ENCODE data around the gene ZCCHC8.
"Not testable (repeated sequence)": the region's sequence is repeated elsewhere in the genome, so short reads cannot be mapped to it uniquely, and the experiment has no call there.

Gene ZCCHC8

DNA sequence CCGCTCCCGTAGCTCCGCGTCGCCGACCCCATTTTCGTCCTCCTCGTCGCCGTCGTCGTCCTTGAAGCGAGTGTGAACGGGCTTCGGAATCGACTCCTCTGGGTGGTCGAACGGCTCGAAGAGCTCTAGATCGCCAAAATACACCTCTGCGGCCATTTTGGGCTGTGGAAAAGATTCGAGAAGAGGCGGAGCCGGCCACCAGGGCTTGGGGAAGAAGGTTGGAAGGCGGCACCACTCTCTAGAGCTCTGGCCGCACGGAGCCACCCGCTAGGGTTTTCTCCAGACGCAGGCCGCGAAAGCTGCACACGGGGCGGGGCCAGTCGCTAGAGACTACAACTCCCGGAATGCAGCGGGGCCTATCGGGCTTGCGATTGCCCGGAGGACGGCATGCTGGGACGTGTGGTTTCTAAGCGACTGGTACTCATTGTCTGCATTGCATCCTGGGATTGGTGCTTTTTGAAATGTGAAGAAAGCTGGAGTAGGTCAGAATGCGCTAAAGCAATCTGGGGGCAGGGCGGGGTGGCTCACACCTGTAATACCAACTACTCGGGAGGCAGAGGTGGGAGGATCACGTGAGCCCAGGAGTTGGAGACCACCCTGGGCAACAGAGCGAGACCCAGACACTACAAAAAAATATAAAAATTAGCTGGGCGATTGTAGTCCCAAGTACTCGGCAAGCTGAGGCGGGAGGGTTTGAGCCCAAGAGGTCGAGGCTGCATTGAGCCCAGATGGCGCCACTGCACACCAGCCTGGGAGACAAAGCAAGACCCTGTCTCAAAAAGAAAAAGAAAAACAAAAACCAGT lies at the start of gene ZCCHC8:
Gene ZCCHC8 (minus strand): TSS at position 248 of the 804 bp plus-strand sequence. CDS start 92 bp downstream, at position 156.
- peak; percentile 98 for DNase-seq

DNA sequence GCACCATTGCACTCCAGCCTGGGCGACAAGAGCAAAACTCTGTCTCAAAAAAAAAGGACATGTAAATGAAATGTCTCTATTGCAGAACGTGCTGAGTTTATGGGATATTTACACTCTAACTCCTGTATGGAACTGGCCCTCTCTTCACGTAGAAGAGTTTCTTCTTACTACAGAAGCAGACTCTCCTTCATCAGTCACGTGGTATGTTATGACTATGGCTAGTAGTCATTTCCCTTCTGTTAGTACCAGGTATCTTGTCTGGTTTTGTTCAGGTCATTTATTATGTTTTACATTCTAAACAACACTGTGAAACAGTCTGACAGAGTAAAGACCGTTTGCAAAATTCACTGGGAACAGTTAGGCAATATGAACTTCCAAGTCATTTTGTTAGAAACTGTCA lies 46.6 kb upstream of the ZCCHC8 start:
- no peak for DNase-seq

- no peak for DNase-seq
These were observed 45.1 kb upstream of the ZCCHC8 start for GRCh38 chr12:122545855-122546254.

- DNase-seq: no peak
These were observed 43.8 kb upstream of the ZCCHC8 start for GRCh38 chr12:122544537-122544936.

DNA sequence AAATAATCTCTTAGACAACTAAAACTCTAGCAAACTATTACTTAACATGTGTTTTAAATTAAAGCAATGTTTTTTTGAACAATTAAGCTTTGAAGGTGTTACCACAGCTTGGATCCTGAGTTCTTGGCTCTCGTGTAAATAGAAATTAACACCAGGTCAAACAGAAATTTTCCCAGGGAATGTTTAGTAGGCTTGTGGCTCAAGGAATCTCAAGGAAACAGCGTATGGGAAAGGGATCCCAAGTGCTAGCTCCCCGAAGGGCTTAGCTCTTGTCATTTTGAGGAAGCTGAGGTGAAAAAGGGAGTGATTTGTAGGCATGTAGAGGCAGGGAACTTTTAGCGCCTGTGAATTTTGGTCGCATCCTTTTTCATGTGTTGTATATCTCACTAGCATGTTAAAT lies 37.8 kb upstream of the ZCCHC8 start:
- DNase-seq: no peak

DNA sequence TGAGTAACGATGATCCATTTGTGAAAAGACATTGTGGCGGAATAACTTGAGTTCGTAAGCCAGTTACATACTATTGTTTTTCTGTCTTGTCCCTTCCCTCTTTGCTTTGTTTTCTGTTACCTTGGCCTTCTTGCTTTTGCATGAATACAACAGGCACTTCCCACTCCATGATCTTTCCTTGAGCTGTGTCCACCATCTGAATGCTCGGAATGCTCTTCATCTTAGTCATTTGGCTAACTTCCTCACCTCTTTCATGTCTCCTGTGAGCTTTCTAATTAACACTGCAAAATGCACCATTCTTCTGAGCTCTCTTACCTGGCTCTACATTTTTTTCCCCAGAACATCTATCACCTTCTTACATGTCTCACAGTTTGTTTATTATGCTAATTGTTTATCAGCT lies 36.3 kb upstream of the ZCCHC8 start:
- no peak for DNase-seq

DNA sequence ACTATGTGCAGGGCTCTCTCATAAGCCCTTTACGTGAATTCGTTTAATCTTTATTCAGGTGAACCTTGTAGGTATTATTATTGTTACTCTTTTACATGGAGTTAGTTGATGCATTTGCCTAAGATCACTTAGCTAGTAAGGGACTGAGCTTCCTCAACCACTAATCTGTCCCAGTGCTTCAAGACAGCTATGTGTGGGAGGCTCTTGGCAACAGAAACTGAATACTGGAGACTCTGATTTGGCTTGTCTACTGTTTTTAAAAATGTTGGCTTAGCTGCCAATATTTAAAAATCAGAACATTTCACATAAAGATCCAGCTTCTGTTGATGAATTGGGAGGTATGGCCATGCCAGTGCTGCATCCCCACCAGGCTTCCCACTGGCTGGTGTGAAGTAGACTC lies 33.1 kb upstream of the ZCCHC8 start:
- DNase-seq: no peak

GRCh38 chr12:122528992-122529391 lies 28.3 kb upstream of the ZCCHC8 start:
- no peak for DNase-seq

GRCh38 chr12:122528582-122528981 lies 27.9 kb upstream of the ZCCHC8 start:
- DNase-seq: no peak

DNA sequence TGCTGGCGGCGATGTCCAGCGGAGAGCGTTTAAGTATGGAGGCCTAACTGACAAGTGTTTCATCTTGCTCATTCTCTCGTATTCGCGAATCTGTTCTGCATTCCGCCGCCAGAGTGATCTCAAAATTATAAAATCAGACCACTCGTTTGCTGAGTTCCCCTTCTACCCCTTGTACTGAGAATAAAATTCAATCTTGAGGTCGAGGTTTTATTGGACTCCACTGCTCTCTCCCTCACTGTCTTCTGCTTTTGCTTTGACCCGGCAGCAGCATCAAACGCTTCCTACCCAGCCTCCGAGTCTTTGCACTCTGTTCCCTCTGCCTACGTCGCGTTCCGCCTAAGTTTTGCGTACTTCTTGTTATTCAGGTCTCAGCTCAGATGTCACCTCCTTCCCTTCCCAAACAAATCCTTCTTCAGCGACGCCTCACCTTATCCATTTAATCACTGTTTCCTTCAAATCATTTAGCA lies 26.8 kb upstream of the ZCCHC8 start:
- peak; percentile 41 for DNase-seq

GRCh38 chr12:122526683-122527477 lies 26.1 kb upstream of the ZCCHC8 start, which contains the start of the genes KNTC1 and RSRC2:
KNTC1 (plus strand) TSS chr12:122527249; CDS start chr12:122530064, 2,815 bp downstream.
RSRC2 (minus strand) TSS chr12:122526936; CDS start chr12:122526853, 83 bp downstream.
- DNase-seq: peak; percentile 100

- DNase-seq: no peak
These were observed 23.4 kb upstream of the ZCCHC8 start for GRCh38 chr12:122523846-122524718.

- DNase-seq: no peak
These were observed 22.5 kb upstream of the ZCCHC8 start for GRCh38 chr12:122523280-122523679.

GRCh38 chr12:122520676-122521075 lies 19.9 kb upstream of the ZCCHC8 start:
- DNase-seq: no peak

- DNase-seq: no peak
These were observed 18.7 kb upstream of the ZCCHC8 start for GRCh38 chr12:122519418-122519817.

- no peak for DNase-seq
These were observed 18.2 kb upstream of the ZCCHC8 start for GRCh38 chr12:122518908-122519307.

- peak; percentile 72 for DNase-seq
These were observed 17.1 kb upstream of the ZCCHC8 start for GRCh38 chr12:122517877-122518276.

- DNase-seq: no peak
These were observed 16.0 kb upstream of the ZCCHC8 start for GRCh38 chr12:122516544-122517361.

- no peak for DNase-seq
These were observed 14.5 kb upstream of the ZCCHC8 start for GRCh38 chr12:122515275-122515674.

DNA sequence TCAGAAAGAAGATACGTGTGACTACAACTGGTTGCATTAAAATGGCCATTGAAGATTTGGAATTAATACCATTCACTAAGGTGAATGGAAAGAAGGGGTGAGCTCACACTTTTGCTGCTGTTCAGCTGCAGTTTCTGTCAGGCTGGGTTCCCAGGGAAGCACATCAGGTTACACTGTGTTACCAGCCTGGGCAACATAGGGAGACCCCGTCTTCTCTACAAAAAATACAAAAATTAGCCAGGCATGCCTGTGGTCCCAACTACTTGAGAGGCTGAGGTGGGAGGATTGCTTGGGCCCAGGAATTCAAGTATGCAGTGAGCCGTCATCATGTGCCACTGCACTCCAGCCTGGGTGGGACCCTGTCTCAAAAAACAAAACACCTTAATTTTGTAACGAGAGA lies 12.9 kb upstream of the ZCCHC8 start:
- no peak for DNase-seq

DNA sequence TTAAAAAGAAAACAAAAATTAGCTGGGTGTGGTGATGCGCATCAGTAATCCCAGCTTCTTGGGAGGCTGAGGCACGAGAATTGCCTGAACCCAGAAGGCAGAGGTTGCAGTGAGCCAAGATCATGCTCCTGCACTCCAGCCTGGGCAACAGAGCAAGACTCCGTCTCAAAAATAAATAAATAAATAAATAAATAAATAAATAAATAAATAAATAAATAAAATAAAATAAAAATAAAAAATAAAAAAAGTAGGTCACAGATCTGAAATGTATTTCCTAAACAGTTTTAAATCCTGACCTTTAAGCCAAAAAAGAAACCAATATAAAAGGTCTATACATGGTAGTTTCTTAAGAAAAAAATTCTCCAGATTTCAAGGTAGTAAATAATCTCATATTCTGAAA lies 12.3 kb upstream of the ZCCHC8 start:
- not testable (repeated sequence) for DNase-seq

- no peak for DNase-seq
These were observed 7.4 kb upstream of the ZCCHC8 start for GRCh38 chr12:122508163-122508562.
